Adrenal gland (tissue), 12 donors: ENCODE results near the gene DDO. TPM values are rescaled to one million over a fixed set of nuclear protein-coding genes. Genes with fewer than 3 reads are reported as not detected.

Experiments used
- DNase-seq, 7 donors: peaks; one replicate each; pipeline ENCODE4 v3.0.0-alpha.2; 2019 to 2020
- H3K27ac ChIP-seq, 5 donors: fragments of 200-600 bp; sonication (generic) in 4 of 5; 1 replicate in 3 of 5; 2 replicates in 2 of 5; pipeline versions ENCODE4 v1.5.1 to v1.8.0; 2016 to 2020; ENCODE audit warnings: mild to moderate bottlenecking in 1 of 5
- H3K27me3 ChIP-seq: fragments of 200-600 bp; 2 replicates; pipeline ENCODE4 v1.8.0; 2021
- H3K36me3 ChIP-seq, 2 donors: fragments of 200-600 bp; replicated peaks in 1 of 2; 1 replicate in 1 of 2; 2 replicates in 1 of 2; pipeline versions ENCODE4 v1.5.1 to v1.8.0; 2018 to 2022
- H3K4me1 ChIP-seq, 2 donors: fragments of 200-600 bp; replicated peaks in 1 of 2; 1 replicate in 1 of 2; 2 replicates in 1 of 2; pipeline versions ENCODE4 v1.5.1 to v1.8.0; 2018 to 2021
- H3K4me3 ChIP-seq, 4 donors: fragments of 200-600 bp; sonication (generic) in 3 of 4; one replicate each; pipeline ENCODE4 v1.5.1; 2016 to 2018
- H3K9me3 ChIP-seq, 3 donors: fragments of 200-600 bp; sonication (generic) in 1 of 3; replicated peaks in 1 of 3; 1 replicate in 2 of 3; 2 replicates in 1 of 3; pipeline versions ENCODE4 v1.5.1 to v1.8.0; 2016 to 2021
- CTCF ChIP-seq, 6 experiments: fragments of 450-650 bp in 4 of 6; fragments of 200-600 bp in 2 of 6; sonication (generic) in 1 of 6; IDR thresholded peaks; 1 replicate in 5 of 6; 2 replicates in 1 of 6; pipeline versions ENCODE4 v1.5.1 to v1.8.0; 2016 to 2021; ENCODE audit warnings: antibody characterized with exemption in 6 of 6, mild to moderate bottlenecking in 2 of 6, moderate library complexity in 1 of 6
- POLR2A ChIP-seq, 2 donors: fragments of 450-650 bp; IDR thresholded peaks; one replicate each; pipeline ENCODE4 v1.6.1; 2017; ENCODE audit warnings: antibody characterized with exemption in 2 of 2, mild to moderate bottlenecking in 2 of 2, moderate library complexity in 1 of 2
- WGBS, 4 donors: extraction: QIAGEN DNeasy Blood & Tissue Kit in 2 of 4; methylation state at CpG; one replicate each; pipeline versions ENCODE4 v1.1.5 to v1.1.7; 2013 to 2017; 5-methylcytosine and 5-hydroxymethylcytosine counted together
- intact Hi-C, 2 donors: fragments of 100-400 bp; cut with DNase I; formaldehyde crosslinking; loops; one replicate each; pipeline versions ENCODE4 v1.14.1 to v1.15.0; 2022 to 2023
- polyA plus RNA-seq, 3 donors: library from polyadenylated mRNA; stranded (reverse); fragments of 200-250 nt in 2 of 3; fragments of 350-450 nt in 1 of 3; fragmentation: Illumina TruSeq in 1 of 3; extraction: RNeasy Lipid Tissue Mini Kit (QIAGEN cat#74804) in 1 of 3; gene quantifications; one replicate each; pipeline ENCODE4 v1.2.3, GENCODE V29; 2013 to 2014
- total RNA-seq, 9 donors: library from RNA; depleted of rRNA in 4 of 9; stranded (reverse); fragments of >200 nt in 4 of 9; fragments of 120-200 nt in 1 of 9; fragmentation: NEBNext Ultra II Directional in 1 of 9; extraction: Animal tissue kit (Norgen Biotek cat#: 25700) in 1 of 9; gene quantifications; one replicate each; pipeline versions ENCODE4 v1.1.0 to v1.2.4, GENCODE V29; 2013 to 2023
- donor health status: healthy with polysubstance abuse.
- donor health status: Bipolar disorder and iron deficiency.
- donor health status: DM: yes; HTN: yes; CAD: no.
- donor health status: DM: no; HTN: no; CAD: no.
- donor health status: DM: no; HTN: no; CAD: no.
- donor health status: DM: yes; HTN: yes; CAD: no.

DDO gene
- total and polyA plus RNA-seq, 12 donors: 4.4 to 19.1 (median 9.7) TPM

- no peaks in the 10 kb centered on the region for H3K36me3 ChIP-seq
- no peak overlapping the region for H3K4me3 ChIP-seq
- intact Hi-C loops: loop anchor here in 1 of 2 donors (5.0 kb wide), 1 partner anchor 216 kb away; no protein-coding TSS in a partner anchor
- 75 to 87% (median 85%) methylated on average over 2 of the region's 2 CpGs for WGBS, 4 donors
- no peaks in the 10 kb centered on the region for H3K27me3 ChIP-seq
- TF ChIP-seq CTCF (IDR thresholded peaks at IDR 0.05): no peak
- TF ChIP-seq POLR2A (IDR thresholded peaks at IDR 0.05): no peak
- peaks cover 0 to 4% of the 10 kb centered on the region in 2 donors for H3K4me1 ChIP-seq
- no peaks in the 10 kb centered on the region for H3K9me3 ChIP-seq
- no peak overlapping the region for H3K27ac ChIP-seq
- no peak for DNase-seq
Observed at GRCh38 chr6:110387986-110388385, 27.4 kb downstream of the DDO start.

GRCh38 chr6:110385458-110385863, 29.9 kb downstream of the DDO start:
- Histone ChIP-seq H3K27ac (no peak overlapping the region), H3K4me3 (no peak overlapping the region), H3K4me1 (peaks cover 0 to 4% of the 10 kb centered on the region in 2 donors), H3K27me3 (no peaks in the 10 kb centered on the region), H3K36me3 (no peaks in the 10 kb centered on the region), H3K9me3 (no peaks in the 10 kb centered on the region)
- TF ChIP-seq CTCF (IDR thresholded peaks at IDR 0.05) (no peak), POLR2A (IDR thresholded peaks at IDR 0.05) (no peak)
- intact Hi-C loops: loop anchor here in 1 of 2 donors (5.0 kb wide), 1 partner anchor 213 kb away; no protein-coding TSS in a partner anchor
- 83 to 96% (median 93%) methylated on average over 1 of the region's 1 CpG for WGBS, 4 donors
- no peak for DNase-seq

GRCh38 chr6:110378552-110378951, 36.8 kb downstream of the DDO start:
- intact Hi-C loops: no loop called here

GRCh38 chr6:110369066-110369465, 46.3 kb downstream of the DDO start:
- H3K9me3 ChIP-seq: no peaks in the 10 kb centered on the region
- intact Hi-C loops: no loop called here
- no peaks in the 10 kb centered on the region for H3K36me3 ChIP-seq
- TF ChIP-seq POLR2A (IDR thresholded peaks at IDR 0.05) (no peak), CTCF (IDR thresholded peaks at IDR 0.05) (no peak)
- DNase-seq: no peak
- 38 to 45% (median 43%) methylated on average over 4 of the region's 4 CpGs for WGBS, 4 donors
- H3K4me3 ChIP-seq: no peak overlapping the region
- H3K27ac ChIP-seq: no peak overlapping the region
- no peaks in the 10 kb centered on the region for H3K4me1 ChIP-seq
- H3K27me3 ChIP-seq: no peaks in the 10 kb centered on the region

More at GRCh38 chr6:110378552-110378951, 36.8 kb downstream of the DDO start:
- H3K36me3 ChIP-seq: no peaks in the 10 kb centered on the region
- WGBS, 4 donors: 83 to 91% (median 87%) methylated on average over 5 to 9 of the region's 9 CpGs
- H3K27ac ChIP-seq: no peak overlapping the region
- H3K27me3 ChIP-seq: no peaks in the 10 kb centered on the region
- DNase-seq: no peak
- no peaks in the 10 kb centered on the region for H3K4me1 ChIP-seq
- TF ChIP-seq CTCF (IDR thresholded peaks at IDR 0.05) (no peak), POLR2A (IDR thresholded peaks at IDR 0.05) (no peak)
- no peak overlapping the region for H3K4me3 ChIP-seq
- no peaks in the 10 kb centered on the region for H3K9me3 ChIP-seq
